Measurements from ENCODE around the gene NDNF. TPM values are rescaled to one million over a fixed set of nuclear protein-coding genes. Genes with fewer than 3 reads are reported as not detected.

NDNF gene
- total and polyA plus RNA-seq, 2 donors (not counting 3 experiments of a cell fraction or from before 2014, with no cell fraction given) = not detected

GRCh38 chr4:121018543-121018942 lies 53.8 kb downstream of the NDNF start:
- no peaks in the 10 kb centered on the region for H3K4me1 ChIP-seq (ENCODE audit: control insufficient read depth, extremely low read depth, insufficient read depth, low read length)
- BruUV-seq (replicated peaks) = no TSS peak
- H3K9me3 ChIP-seq (replicated peaks; ENCODE audit: control insufficient read depth, insufficient read depth, low read length) = no peaks in the 10 kb centered on the region
- TF ChIP-seq MYC (IDR thresholded peaks at IDR 0.05; ENCODE audit: low read depth, low read length) = no peak
- FAIRE-seq (no peak), DNase-seq (ENCODE audit: low read depth, low spot score) (no peak)
- H3K79me2 ChIP-seq (ENCODE audit: control insufficient read depth, insufficient read depth, low read length) = no peaks in the 10 kb centered on the region
- no peak overlapping the region for H3K9ac ChIP-seq (replicated peaks; ENCODE audit: extremely low read depth, insufficient read depth, low read length)
- no peak overlapping the region for H3K4me3 ChIP-seq (replicated peaks in 1 of 3; ENCODE audit: insufficient read depth in 1 of 3, low read depth in 1 of 3, low read length in 3 of 3)
- H3K4me2 ChIP-seq (ENCODE audit: insufficient read depth, low read length) = no peak overlapping the region
- intact Hi-C loops (cut with micrococcal nuclease) = no loop called here
- CTCF ChIA-PET = no interaction called here
- dilution Hi-C loops (cut with MboI; ENCODE audit: extremely low pct_ligation_motif_present, low sequenced_read_pairs) = no loop called here
- H4K20me1 ChIP-seq (replicated peaks; ENCODE audit: control insufficient read depth, extremely low read depth, insufficient read depth, low read length) = no peaks in the 10 kb centered on the region
- H3K36me3 ChIP-seq (ENCODE audit: control insufficient read depth in 2 of 2, extremely low read depth in 1 of 2, insufficient read depth in 2 of 2, low read length in 2 of 2) = no peaks in the 10 kb centered on the region
- H3K27ac ChIP-seq (ENCODE audit: insufficient read depth, low read depth, low read length) = no peak overlapping the region
- H2AFZ ChIP-seq (ENCODE audit: low read depth, low read length) = no peak overlapping the region
- no peaks in the 10 kb centered on the region for H3K9me1 ChIP-seq (replicated peaks; ENCODE audit: control insufficient read depth, extremely low read depth, insufficient read depth, low read length)
- H3K27me3 ChIP-seq (ENCODE audit: control insufficient read depth in 2 of 2, insufficient read depth in 2 of 2, low read length in 2 of 2) = no peaks in the 10 kb centered on the region
- POLR2A ChIA-PET = no interaction called here

GRCh38 chr4:121016611-121017010 lies 55.7 kb downstream of the NDNF start:
- Histone ChIP-seq H4K20me1 (replicated peaks; ENCODE audit: control insufficient read depth, extremely low read depth, insufficient read depth, low read length) (no peaks in the 10 kb centered on the region), H3K4me2 (ENCODE audit: insufficient read depth, low read length) (no peak overlapping the region), H3K36me3 (ENCODE audit: control insufficient read depth in 2 of 2, extremely low read depth in 1 of 2, insufficient read depth in 2 of 2, low read length in 2 of 2) (no peaks in the 10 kb centered on the region), H3K4me3 (replicated peaks in 1 of 3; ENCODE audit: insufficient read depth in 1 of 3, low read depth in 1 of 3, low read length in 3 of 3) (no peak overlapping the region), H2AFZ (ENCODE audit: low read depth, low read length) (no peak overlapping the region), H3K27ac (ENCODE audit: insufficient read depth, low read depth, low read length) (no peak overlapping the region), H3K4me1 (ENCODE audit: control insufficient read depth, extremely low read depth, insufficient read depth, low read length) (no peaks in the 10 kb centered on the region), H3K9me1 (replicated peaks; ENCODE audit: control insufficient read depth, extremely low read depth, insufficient read depth, low read length) (no peaks in the 10 kb centered on the region), H3K9me3 (replicated peaks; ENCODE audit: control insufficient read depth, insufficient read depth, low read length) (no peaks in the 10 kb centered on the region), H3K79me2 (ENCODE audit: control insufficient read depth, insufficient read depth, low read length) (no peaks in the 10 kb centered on the region), H3K9ac (replicated peaks; ENCODE audit: extremely low read depth, insufficient read depth, low read length) (no peak overlapping the region), H3K27me3 (ENCODE audit: control insufficient read depth in 2 of 2, insufficient read depth in 2 of 2, low read length in 2 of 2) (no peaks in the 10 kb centered on the region)
- intact Hi-C loops (cut with micrococcal nuclease) = no loop called here
- ChIA-PET POLR2A (no interaction called here), CTCF (interaction anchor here (1.1 to 1.4 kb wide), 2 partner anchors 8 to 861 kb away, joined by 3 to 5 read pairs; no protein-coding TSS in a partner anchor)
- BruUV-seq (replicated peaks) = no TSS peak
- dilution Hi-C loops (cut with MboI; ENCODE audit: extremely low pct_ligation_motif_present, low sequenced_read_pairs) = no loop called here
- no peak for FAIRE-seq
- no peak for DNase-seq (ENCODE audit: low read depth, low spot score)
- no peak for TF ChIP-seq EZH2 (IDR thresholded peaks at IDR 0.05; ENCODE audit: borderline replicate concordance, low read depth, low read length, severe bottlenecking)
- TF ChIP-seq MYC (IDR thresholded peaks at IDR 0.05; ENCODE audit: low read depth, low read length) = no peak
- TF ChIP-seq POLR2A (IDR thresholded peaks at IDR 0.05; ENCODE audit: low read depth, low read length) = no peak
- TF ChIP-seq MAX (IDR thresholded peaks at IDR 0.05; ENCODE audit: insufficient read depth, insufficient read length) = no peak
- no peak for TF ChIP-seq GATA2 (IDR thresholded peaks at IDR 0.05; ENCODE audit: insufficient read depth, insufficient read length, low read depth, low read length)
